Fibroblast of lung (primary cell): ENCODE data around the gene ELOVL1.

Experiments
- CTCF ChIP-seq, 2 donors: IDR thresholded peaks in 1 of 2; conservative IDR thresholded peaks in 1 of 2; 1 replicate in 1 of 2; 2 replicates in 1 of 2; pipeline ENCODE4 v1.5.1; 2011 to 2012; ENCODE audit warnings: low read length in 2 of 2, control low read depth in 1 of 2, inconsistent platforms in 1 of 2, low read depth in 1 of 2, mild to moderate bottlenecking in 1 of 2
- EZH2 ChIP-seq: IDR thresholded peaks from 2 replicates; pipeline ENCODE4 v1.5.1; 2012; ENCODE audit warnings: low read length, control low read depth, mild to moderate bottlenecking; ENCODE audit errors: missing control alignments

- TF ChIP-seq CTCF (conservative IDR thresholded peaks at IDR 0.05 in 1 of 2, IDR thresholded peaks at IDR 0.05 in 1 of 2; ENCODE audit: low read depth in 1 of 2, low read length in 2 of 2) = no peak
- peak; percentile 38 for TF ChIP-seq EZH2
These were observed 19.4 kb downstream of the ELOVL1 start for GRCh38 chr1:43348343-43348808.
